HG02759 (cell line): ENCODE measurements around the gene PHC2.

ENCODE experiments used
- ATAC-seq: cut with Tn5 transposase; IDR thresholded peaks from one replicate; pipeline ENCODE4 v1.9.1; 2021; ENCODE audit warnings: mild to moderate bottlenecking, moderate library complexity; ENCODE audit not compliant: unreplicated experiment

PHC2 gene

GRCh38 chr1:33334081-33334552, 96.8 kb downstream of the PHC2 start:
- ATAC-seq = no peak

- no peak for ATAC-seq
Measured at GRCh38 chr1:33332881-33333280, 98.0 kb downstream of the PHC2 start.

DNA sequence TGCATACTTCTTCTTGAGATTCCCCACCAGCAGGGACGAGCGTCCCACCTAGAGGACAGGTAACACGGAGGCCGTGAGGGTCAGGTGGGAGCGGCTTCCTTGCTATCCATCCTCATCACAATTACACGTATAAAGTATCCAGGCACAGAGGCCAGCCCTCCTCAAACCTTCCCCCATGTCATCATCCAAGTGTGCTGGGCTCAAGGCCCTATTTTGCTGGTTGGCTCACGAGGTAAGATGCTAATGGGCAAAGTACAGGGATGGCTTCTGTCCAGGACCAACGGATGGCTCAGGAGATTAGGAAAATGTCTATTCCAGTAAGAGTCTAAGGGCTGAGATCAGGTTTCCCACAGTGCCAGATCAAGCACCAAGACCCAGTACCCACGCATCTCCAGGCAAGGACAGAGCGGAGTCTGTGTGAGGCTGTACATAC, 98.5 kb downstream of the PHC2 start:
- ATAC-seq = no peak

DNA sequence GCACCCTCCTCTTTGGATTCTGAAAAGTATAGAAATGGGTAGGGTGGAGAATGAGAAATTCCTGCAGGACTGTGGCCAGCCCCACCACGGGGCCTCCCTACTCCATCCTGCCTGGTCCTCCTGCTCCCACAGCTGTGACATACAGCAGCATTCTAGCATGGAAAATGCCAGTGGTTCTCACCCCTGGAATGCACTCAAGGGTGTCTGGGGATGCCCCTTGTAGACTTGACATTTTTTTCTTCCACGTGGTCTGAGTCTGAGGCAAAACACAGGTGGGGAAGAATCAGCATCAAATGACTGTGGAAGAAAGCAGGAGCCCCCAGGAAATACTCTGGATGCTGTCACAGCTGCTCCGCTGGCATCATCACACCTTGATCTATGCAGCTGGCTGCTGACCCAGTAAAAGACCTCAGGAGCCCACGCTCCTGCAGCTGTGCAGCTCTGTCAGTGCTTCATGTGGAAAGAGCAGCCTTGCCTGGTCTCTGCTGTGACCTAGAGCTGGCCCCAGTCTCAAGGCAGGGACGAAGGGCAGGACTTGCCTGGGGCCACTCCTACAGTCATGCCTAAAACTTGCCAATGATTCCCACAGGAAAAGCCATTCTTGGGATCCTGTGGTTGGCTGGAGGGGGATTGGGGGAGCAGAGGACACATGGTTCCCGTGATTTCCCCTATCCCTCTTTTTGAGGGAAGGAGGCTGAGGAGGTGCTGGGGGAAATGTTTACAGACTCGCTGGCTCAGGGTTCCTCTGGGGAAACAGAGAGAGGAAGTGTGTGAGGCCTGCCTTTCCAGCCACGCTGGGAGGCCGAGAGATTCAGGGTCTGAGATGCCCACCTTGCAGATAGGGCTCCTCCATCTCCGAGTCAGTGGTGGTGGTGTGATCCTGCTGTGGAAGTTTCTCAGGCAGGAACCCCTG, 99.2 kb downstream of the PHC2 start:
- no peak for ATAC-seq

DNA sequence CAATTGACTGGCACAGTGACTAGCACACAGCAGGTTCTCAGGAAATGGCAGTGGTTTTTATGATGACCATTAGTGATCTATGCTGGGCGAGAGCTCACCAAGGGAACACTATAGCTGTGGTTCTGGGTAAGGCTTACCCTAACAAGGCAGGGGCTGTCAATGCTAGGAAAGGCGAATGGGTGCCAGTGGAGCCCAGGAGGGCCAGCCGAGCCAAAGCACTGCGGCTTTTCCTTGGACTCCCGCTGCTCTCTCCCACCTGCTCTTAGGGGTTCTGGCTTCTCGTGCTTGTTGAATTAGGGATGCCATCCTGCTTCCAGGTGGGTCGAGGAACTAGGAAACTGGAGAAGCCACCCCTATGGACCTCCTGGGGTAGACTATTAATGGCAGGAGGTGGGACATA, 100.0 kb downstream of the PHC2 start:
- ATAC-seq = no peak

DNA sequence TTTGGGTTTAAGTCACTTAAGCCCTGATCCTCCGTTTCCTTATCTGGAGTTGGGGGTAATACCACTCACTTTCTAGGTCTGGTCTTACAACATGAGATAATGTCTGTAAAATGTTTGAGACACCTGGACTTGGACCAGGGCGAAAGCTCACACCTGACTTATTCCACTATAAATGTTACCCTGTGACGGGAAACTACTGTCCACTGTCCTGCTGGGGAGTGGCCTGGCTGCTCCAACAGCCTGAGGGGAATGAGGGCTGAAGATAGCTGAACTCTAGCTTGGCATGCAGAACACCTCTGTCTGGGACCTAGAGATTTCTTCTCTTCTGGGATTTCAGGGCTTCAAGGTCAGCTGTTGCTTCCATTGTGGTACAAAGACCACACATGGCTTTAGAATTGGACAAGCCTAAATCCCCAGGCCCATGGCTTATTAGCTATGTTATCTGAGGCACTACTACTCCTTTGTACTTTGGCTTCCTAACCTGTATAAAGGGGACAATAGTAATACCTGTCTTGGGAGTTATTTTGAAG, 100.5 kb downstream of the PHC2 start:
- ATAC-seq = no peak

DNA sequence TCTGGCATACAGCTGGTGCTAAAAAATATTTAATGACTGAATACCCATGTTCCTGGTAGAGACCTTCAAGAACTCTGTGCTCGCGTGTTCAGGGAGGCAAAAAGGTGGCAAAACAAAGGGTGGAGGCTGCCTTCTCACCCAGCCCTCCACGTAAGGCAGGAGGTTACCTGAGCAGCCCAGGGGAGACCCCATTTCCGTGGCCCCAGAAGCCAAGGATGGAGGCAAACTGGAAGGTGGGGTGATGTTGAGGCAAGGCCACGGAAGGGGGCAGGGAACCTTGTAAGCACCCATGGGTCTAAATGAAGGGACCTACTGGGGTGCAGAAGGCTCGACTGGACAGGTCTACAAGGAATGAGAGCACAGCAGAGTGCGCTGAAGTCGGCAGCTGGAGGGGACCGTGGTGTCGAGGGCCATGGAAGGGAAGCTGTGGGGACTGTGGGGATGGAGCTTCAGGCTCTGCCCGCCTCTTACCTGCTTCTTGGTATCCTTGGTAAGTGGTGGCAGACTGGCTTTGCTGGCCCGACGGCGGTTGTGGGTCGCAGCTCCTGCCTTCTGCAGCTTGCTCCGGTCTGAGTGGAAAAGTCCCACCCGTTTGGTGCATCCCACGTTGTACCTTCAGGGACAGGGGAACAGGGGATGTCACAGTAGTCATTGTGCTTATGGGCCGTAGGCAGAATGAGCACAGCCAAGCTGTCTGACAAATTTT, 101.1 kb downstream of the PHC2 start:
- no peak for ATAC-seq

GRCh38 chr1:33328817-33329216, 102.1 kb downstream of the PHC2 start:
- no peak for ATAC-seq

DNA sequence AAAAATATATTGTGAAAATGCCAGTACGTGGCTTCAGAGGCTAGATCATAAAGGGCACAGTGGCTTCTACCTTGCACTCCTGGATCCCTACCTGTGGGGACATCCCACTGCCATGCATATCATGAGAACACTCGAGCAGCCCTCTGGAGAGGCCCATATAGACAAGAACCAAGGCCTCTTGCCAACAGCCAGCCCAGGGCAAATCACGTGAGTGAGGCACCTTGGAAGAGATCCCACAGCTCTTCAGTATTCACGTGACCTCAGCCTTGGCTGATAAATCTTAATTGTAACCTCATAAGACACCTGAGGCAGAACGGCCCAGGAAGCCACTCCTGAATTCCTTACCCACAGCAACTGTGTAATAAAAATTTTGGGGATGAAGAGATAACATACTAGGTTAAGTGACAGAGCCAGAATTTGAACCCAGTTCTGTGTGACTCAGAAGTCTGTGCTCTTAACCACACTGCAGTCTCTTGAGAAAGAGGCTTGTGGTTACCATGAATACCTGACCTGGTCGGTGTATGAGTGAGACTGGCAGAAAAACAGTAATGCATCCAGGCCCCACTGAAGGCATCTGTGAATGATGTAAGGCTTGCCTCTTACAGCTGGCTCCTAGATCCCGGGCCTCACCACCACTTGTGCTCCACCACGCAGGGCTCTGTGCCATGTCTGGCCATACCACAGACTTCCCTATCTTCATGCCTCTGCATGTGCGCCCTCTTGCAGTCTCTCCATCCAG, 103.1 kb downstream of the PHC2 start:
- no peak for ATAC-seq

DNA sequence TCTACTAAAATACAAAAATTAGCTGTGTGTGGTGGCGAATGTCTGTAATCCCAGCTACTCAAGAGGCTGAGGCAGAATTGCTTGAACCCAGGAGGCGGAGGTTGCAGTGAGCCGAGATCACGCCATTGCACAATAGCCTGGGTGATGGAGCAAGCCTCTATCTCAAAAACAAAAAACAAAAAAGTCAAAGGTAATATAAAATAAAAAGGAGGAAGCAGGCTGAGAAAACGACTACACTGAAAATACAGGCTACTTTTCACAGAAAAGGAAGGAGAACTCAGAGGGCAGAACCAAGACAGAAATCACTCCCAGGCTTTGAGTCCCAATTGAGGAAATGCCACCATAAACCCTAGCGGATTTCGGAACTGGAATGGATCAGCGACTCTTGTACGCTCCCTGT, 104.1 kb downstream of the PHC2 start:
- ATAC-seq = no peak

DNA sequence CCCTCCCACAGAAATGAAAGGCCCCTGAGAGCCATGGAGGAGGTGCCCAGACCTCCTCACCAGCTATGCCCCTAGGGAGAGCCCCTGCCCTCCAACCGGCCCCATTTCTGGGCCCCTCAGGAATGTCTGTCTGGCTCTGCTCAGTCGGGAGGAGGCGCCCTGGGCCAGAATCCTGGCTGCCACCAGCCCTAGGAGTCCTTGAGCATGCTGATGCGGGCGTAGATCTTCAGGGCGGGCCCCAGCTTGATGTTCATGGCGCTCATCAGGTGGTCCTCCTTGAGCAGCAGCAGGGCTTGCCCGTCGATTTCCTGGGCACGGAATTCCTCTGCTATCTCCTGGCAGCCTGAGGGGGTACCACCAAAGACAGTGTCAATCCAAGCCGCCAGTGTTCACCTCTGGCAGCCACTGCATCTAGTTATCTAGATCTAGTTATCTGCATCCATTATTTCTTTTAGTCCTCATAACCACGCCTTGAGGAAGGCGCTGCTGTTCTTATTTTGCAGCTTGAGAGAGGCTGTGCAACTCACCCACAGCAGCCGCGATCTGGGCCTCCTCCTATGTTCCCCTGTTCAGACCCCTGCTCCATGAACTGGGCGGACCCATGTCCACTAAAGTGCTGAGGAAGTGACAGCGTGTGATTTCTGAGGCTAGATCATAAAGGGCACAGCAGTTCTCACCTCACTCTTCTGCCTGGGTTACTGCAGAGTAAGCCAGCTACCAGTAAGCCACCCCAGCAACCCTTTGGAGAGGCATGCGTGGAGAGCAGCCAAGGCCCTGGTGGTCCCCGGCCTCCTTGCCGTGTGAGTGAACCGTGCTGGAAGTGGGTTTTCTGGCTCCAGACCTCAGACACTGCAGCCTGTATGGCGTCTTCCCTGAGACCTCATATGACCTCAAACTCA, 106.0 kb downstream of the PHC2 start:
- ATAC-seq = no peak

DNA sequence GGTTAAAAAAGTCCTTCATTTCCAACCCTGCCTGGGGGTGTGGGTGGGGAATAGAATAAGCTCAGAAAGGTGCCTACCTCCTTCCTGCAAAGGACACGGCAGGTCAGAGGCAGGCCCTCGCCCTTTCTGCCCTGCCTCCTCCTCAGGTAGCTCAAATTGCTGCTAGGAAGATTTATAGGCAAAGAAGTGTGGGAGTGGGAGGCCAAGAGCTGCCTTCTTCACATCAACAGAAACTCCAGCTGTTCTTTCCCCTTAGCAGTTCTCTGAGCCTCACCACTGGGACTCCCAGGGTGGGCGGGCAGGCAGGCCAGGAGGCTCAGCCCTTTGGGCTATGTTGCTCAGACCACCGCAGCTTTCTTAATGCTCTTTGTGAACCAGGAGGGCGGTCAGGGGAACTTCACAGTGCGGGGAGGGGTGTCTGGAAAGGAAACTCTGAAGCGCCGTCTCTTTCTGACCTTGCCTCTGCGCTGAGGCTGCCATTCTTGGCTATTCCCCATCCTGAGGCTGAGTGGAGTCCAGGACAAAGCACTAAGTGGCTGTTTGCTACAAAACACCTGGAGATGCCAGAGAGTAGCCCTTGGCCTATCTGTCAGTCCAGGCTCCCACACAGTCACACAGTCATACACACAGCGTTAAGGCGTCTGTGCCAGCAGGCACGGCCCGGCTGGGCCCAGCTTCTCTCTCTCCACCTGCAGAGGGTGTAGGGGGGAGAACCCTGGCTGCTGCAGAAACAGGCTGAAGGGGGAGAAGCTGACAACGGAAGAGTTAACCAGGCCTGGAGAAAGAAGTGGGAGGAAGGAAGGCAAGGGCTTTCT, 107.0 kb downstream of the PHC2 start:
- no peak for ATAC-seq

DNA sequence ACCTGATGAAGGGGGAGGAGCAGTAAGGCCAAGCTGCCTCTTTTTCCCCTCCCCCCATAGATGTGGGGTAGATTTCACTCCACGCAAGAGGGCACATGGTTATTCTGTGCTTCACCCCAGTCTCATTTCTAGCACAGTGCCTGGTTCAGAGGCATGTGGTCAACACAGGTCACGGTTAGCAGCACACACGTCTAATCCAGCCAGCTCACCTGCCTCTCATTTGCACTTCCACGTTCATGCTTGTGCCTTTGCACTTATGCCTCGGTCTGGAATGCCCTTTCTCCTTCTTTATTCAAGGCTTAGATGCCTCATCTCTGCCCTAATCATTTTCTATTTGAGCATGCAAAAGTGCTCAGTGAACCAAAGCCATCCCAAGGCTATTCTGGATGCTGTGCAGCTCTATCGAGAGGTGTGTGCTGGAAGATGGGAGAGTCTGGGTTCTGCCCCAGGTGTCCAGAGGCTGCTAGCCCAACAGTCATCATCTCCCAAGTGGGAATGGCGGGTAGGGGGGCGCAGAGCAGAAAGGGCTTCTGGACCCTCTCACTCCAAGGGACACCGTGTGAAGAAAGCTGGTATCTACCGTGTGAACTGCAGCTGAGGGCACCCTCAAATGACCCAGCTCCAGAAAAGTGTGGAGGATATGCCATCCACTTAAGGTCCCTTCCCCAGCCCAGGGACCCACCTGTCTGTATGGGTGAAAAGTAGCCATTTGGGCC, 107.9 kb downstream of the PHC2 start:
- no peak for ATAC-seq

- no peak for ATAC-seq
Measured at GRCh38 chr1:33322109-33322508, 108.8 kb downstream of the PHC2 start.

DNA sequence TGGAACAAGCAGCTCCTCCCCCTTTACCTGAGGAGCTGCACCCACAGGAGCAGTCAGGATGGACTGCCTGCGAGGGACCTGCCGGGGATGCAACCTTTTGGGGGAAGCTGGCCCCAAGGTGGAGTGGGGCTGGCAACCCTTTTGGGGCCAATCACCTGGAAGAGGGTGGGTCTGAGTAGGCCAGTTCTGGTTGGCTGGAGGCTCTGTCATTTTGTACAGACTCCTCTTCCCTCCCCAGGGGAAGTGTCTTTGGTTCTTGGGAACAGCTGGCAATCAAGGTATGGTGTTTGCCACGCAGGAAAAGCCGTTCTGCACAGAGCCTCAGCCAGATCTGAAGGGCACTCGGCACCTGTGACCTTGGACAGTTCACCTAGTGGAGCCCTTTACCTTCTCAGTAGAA, 109.7 kb downstream of the PHC2 start:
- ATAC-seq = no peak

DNA sequence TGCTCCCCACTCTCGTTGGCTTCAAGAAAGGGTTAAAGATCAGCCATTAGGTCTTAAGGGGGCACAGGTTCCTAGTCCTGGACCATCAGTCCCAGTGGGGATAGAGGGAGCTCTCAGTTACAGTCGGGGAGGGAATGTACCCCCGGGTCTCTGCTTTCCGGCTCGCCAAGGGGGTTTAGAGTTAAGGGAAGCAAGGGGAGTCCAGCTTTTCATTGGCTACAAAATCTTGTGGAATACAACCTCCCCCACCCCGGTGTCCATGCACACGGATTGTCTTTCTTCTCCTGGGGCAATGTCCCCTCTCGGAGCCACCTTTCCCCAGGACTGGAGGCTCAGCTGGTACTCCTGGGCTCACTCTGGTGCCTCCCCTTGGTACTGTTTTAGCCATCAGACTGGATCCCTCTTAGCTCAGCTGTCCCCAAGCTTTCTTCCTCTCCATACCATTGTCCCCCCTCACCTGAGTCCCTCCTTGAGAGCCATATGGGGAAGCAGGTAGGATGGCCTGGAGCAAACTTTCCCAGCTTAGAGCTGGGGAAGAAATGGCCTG, 110.2 kb downstream of the PHC2 start, which contains the start of gene A3GALT2:
Gene A3GALT2, minus strand, starts transcription at position 480 of the 547 bp plus-strand sequence. Its CDS starts 0 bp downstream, at position 480.
- ATAC-seq = no peak

DNA sequence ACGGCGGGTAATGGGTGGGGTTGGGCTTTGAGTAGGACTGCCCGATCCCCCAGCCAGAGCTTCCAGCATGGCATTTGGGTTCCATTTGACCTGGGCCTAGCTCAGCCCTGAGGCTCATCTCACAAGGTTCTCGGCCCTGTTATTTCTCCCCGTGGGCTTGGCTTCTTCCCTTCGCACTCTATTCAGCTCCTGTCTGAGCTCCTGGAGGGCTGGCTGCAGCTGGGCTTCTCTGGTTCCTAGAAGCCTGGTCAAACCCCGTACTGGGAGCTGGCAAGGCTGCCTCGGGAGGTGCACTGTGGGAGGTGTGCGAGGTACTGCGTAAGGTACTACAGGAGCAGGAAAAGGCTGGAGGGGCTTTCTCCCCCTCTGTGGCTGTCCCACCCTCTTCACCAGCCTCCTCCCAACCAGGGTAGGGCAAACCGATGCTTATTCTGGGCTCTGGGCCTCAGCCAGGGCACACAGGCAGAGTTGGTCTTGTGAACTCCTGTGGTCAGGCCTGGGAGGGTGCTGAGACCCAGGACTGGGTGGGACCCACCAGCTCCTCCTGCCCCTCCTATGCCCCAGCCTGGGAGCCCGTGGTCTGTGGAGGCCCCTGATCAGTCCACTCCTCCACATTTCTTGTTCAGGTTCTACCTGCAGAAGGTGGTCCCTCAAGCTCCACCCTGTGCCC, 110.8 kb downstream of the PHC2 start:
- no peak for ATAC-seq
